ENCODE data around the gene APOL6.
A peak's percentile ranks its signal among the peaks of the same experiment; 100 is the strongest.

APOL6 gene

DNA sequence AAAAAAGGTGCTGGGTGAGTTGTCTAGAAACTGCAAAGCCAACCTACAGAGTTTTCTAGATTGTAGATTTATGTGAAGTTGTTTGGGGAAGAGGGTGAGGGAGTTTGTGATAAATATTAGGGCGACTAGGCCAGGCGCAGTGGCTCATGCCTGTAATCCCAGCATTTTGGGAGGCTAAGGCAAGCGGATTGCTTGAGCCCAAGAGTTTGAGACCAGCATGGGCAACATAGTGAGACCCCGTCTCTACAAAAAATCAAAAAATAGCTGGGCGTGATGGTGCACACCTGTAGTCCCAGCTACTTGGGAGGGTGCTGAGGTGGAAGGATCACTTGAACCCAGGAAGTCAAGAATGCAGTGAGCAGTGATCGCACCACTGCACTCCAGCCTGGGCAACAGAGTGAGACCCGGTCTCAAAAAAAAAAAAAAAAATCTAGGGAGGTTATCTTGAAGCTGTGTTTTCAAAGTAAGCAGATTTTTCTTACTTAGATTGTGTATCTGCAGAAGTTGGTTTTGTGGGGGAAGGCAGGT is 844 bp downstream of the APOL6 start:
- Histone ChIP-seq H3K9ac (no peak overlapping the region), H3K4me3 (ENCODE audit: low read depth, low read length) (peak overlapping the region; percentile 72), H3K27ac (peak overlapping the region; percentile 86), H3K4me1 (no peaks in the 10 kb centered on the region), H3K9me3 (ENCODE audit: control insufficient read depth, low read length) (no peaks in the 10 kb centered on the region), H3K27me3 (ENCODE audit: control insufficient read depth, insufficient read depth, low read length) (no peaks in the 10 kb centered on the region), H3K79me2 (no peaks in the 10 kb centered on the region), H3K36me3 (ENCODE audit: control insufficient read depth, insufficient read depth, low read length) (no peaks in the 10 kb centered on the region), H3K4me2 (ENCODE audit: low read length) (peak overlapping the region; percentile 55), H2AFZ (peak overlapping the region; percentile 94)
- TF ChIP-seq, protein P1, sequence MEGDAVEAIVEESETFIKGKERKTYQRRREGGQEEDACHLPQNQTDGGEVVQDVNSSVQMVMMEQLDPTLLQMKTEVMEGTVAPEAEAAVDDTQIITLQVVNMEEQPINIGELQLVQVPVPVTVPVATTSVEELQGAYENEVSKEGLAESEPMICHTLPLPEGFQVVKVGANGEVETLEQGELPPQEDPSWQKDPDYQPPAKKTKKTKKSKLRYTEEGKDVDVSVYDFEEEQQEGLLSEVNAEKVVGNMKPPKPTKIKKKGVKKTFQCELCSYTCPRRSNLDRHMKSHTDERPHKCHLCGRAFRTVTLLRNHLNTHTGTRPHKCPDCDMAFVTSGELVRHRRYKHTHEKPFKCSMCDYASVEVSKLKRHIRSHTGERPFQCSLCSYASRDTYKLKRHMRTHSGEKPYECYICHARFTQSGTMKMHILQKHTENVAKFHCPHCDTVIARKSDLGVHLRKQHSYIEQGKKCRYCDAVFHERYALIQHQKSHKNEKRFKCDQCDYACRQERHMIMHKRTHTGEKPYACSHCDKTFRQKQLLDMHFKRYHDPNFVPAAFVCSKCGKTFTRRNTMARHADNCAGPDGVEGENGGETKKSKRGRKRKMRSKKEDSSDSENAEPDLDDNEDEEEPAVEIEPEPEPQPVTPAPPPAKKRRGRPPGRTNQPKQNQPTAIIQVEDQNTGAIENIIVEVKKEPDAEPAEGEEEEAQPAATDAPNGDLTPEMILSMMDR (IDR thresholded peaks at IDR 0.05) = no peak

DNA sequence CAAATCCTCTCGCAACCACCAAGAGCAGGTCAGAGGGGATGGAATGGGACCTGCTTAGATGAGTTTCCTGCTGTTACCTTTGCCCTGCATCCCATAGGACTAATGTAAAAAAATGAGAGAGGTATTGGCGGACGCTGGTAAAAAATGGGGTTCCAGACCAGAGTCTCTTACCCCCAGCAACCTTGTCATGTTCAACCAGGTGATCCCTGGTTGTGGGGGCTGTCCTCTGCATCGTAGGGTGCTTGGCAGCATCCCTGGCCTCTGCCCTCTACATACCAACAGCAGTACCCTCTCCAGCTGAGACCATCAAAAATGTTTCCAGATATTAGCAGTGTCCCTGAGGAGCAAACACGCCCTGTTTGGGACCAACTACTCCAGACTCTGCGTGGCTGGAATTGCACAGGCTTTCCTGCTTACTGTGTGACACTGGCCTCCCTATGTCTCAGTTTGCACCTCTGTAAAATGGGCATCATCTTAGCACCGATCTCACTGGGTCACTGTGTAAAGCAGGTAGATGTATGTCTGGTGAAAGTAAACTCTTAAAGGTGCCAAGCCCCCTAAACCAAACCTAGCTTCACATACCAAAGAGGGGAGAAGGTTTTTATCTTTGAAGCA is 1.5 kb downstream of the APOL6 start:
- H3K79me2 ChIP-seq = no peaks in the 10 kb centered on the region
- no peaks in the 10 kb centered on the region for H3K36me3 ChIP-seq (ENCODE audit: control insufficient read depth, insufficient read depth, low read length)
- H3K27me3 ChIP-seq (ENCODE audit: control insufficient read depth, insufficient read depth, low read length) = no peaks in the 10 kb centered on the region
- H3K9ac ChIP-seq = no peak overlapping the region
- H3K4me1 ChIP-seq = no peaks in the 10 kb centered on the region
- peak overlapping the region; percentile 9 for H3K4me2 ChIP-seq (ENCODE audit: low read length)
- no peak overlapping the region for H3K27ac ChIP-seq
- no peak overlapping the region for H2AFZ ChIP-seq
- TF ChIP-seq, protein P1 (IDR thresholded peaks at IDR 0.05) = no peak
- H3K9me3 ChIP-seq (ENCODE audit: control insufficient read depth, low read length) = no peaks in the 10 kb centered on the region
- peak overlapping the region; percentile 2 for H3K4me3 ChIP-seq (ENCODE audit: low read depth, low read length)

DNA sequence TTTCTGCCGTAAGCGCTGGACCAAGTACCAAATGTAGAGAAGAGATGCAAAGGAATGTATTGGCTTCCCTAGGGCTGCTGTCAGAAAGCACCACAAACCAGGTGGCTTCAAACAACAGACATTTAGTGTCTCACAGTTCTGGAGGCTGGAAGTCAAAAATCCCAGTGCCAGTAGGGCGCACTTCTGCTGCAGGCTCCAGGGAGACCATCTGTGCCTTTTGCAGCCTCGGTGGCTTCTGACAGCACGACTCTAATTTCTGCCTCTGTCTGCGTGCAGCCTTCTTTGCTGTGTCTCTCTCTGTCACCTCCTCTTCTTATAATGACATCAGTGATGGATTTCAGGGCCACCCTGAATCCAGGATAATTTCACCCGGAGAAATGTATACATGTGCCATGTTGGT is 2.8 kb downstream of the APOL6 start:
- no peak overlapping the region for H3K4me2 ChIP-seq (ENCODE audit: low read length)
- H3K4me3 ChIP-seq (ENCODE audit: low read depth, low read length) = no peak overlapping the region
- no peaks in the 10 kb centered on the region for H3K27me3 ChIP-seq (ENCODE audit: control insufficient read depth, insufficient read depth, low read length)
- TF ChIP-seq, protein P1 (IDR thresholded peaks at IDR 0.05) = no peak
- no peak overlapping the region for H3K27ac ChIP-seq
- no peak overlapping the region for H2AFZ ChIP-seq
- H3K9me3 ChIP-seq (ENCODE audit: control insufficient read depth, low read length) = no peaks in the 10 kb centered on the region
- no peak overlapping the region for H3K9ac ChIP-seq
- H3K36me3 ChIP-seq (ENCODE audit: control insufficient read depth, insufficient read depth, low read length) = no peaks in the 10 kb centered on the region
- no peaks in the 10 kb centered on the region for H3K4me1 ChIP-seq
- no peaks in the 10 kb centered on the region for H3K79me2 ChIP-seq

DNA sequence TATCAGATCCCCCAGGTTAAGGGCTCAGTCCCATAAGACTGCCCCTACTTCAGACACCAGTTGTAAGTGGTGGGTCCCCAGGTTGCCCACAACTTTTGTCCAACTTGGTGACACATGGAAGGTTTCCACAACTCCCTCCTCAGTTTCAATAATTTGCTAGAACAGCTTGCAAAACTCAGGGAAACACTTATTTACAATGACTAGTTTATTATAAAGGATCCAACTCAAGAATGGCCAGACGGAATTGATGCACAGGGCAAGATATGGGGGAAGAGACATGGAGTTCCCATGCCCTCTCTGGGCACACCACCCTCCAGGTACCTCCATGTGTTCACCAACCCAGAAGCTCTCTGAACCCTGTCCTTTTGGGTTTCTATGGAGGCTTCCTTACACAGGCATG is 5.6 kb downstream of the APOL6 start:
- TF ChIP-seq, protein P1 (IDR thresholded peaks at IDR 0.05) = no peak
- Histone ChIP-seq H3K79me2 (no peaks in the 10 kb centered on the region), H2AFZ (no peak overlapping the region), H3K9me3 (ENCODE audit: control insufficient read depth, low read length) (no peaks in the 10 kb centered on the region), H3K4me3 (ENCODE audit: low read depth, low read length) (no peak overlapping the region), H3K27ac (no peak overlapping the region), H3K4me1 (no peaks in the 10 kb centered on the region), H3K4me2 (ENCODE audit: low read length) (no peak overlapping the region), H3K27me3 (ENCODE audit: control insufficient read depth, insufficient read depth, low read length) (no peaks in the 10 kb centered on the region), H3K9ac (no peak overlapping the region), H3K36me3 (ENCODE audit: control insufficient read depth, insufficient read depth, low read length) (no peaks in the 10 kb centered on the region)

DNA sequence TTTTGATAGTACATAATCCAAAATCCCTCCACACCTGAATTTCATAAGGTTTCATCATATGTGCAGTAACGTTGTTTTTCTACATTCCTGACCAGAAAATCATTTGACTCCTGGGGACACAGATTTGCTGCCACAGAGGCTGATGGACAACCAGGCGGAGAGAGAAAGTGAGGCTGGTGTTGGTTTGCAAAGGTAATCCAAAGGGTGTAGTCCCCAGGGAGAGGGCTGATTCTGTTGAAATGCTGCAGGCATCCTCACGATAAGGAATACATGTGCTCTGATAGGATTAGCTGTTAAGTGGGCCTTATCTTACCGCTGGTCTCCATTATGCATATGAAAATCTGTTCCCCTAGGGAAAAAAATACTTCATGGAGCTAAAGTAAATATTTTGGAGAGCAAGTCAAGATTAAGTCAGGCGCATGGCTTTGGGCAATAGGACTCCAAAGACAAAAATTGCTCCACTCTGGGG is 8.1 kb downstream of the APOL6 start:
- no peak overlapping the region for H3K4me3 ChIP-seq (ENCODE audit: low read depth, low read length)
- no peaks in the 10 kb centered on the region for H3K9me3 ChIP-seq (ENCODE audit: control insufficient read depth, low read length)
- H3K4me2 ChIP-seq (ENCODE audit: low read length) = no peak overlapping the region
- H3K79me2 ChIP-seq = no peaks in the 10 kb centered on the region
- H3K4me1 ChIP-seq = no peaks in the 10 kb centered on the region
- no peak overlapping the region for H3K27ac ChIP-seq
- H3K9ac ChIP-seq = no peak overlapping the region
- no peaks in the 10 kb centered on the region for H3K27me3 ChIP-seq (ENCODE audit: control insufficient read depth, insufficient read depth, low read length)
- TF ChIP-seq, protein P1 (IDR thresholded peaks at IDR 0.05) = no peak
- no peaks in the 10 kb centered on the region for H3K36me3 ChIP-seq (ENCODE audit: control insufficient read depth, insufficient read depth, low read length)
- no peak overlapping the region for H2AFZ ChIP-seq

Measured in parathyroid adenoma (tissue), 2 donors.